ENCODE data around the gene IFNA21.
A peak's percentile ranks its signal among the peaks of the same experiment; 100 is the strongest.
"Not testable (repeated sequence)": the region's sequence is repeated elsewhere in the genome, so short reads cannot be mapped to it uniquely, and the experiment has no call there.

The IFNA21 gene

DNA sequence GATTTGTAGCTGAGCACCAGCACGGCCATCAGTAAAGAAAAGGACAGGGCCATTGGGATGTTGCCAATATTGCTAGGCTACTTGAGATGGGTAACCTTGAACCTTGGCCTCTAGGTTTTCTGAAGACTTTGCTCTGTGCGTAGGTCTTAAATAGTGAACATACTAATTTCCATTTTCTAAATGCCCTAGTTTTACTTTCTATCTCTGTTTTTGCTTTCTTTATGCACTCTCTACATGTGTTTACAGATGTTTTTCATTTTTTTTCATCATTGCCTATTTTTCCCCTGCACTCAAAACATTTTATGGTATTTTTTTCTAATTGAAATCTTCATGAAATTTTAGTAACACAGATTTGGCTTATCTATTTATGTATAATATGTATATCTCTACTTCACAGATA lies at the start of gene IFNA21:
Gene IFNA21 (minus strand): TSS at position 101 of the 400 bp plus-strand sequence. CDS start 48 bp downstream, at position 53.
- H3K36me3 Mint-ChIP-seq, H3K4me3 Mint-ChIP-seq, H3K27me3 Mint-ChIP-seq, H3K4me1 Mint-ChIP-seq, H3K27ac Mint-ChIP-seq, H3K9me3 Mint-ChIP-seq: not testable (repeated sequence)

DNA sequence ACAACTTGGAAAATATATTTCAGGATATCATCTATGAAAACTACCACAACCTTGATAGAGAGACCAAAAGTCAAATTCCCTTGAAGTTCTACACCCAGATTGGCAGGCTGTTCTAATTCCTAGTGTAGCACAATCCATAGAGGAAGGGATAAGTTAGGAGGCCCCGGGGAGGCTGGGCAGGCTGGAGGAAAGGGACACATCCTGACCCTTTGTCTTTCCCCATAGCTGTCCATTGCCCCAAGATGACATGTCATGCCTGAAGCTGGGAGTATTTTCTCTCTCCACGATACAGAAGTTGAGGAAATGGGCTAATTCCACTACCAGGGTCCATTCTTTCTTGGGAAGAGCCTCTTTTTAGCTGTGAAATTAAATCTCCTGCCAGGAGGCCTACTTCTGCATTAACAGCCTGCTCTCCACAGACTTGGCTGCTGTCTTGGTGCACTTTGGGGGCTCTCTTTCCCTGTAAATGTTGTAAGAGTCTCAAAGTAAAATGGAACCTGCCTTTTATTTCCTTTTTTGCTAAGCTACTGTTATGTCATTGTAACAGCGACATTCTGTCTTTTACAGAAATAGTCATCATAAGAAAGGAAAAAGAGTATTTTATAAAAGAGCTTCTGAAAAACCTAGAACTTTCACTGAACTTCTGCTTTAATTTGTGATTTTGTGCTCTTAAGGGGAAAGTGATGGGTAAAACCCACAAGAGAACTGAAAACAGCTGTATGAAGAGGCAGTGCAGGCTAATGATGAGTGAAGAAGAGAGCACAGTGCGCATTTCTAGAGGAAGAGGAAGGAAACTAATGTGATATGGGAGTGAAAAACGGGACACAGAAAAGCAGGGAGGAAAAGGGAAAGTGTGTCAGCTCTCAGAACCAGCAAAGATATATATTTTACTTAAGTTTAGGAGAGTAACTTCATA lies 47.2 kb upstream of the IFNA21 start:
- not testable (repeated sequence) for H3K9me3 Mint-ChIP-seq, H3K36me3 Mint-ChIP-seq
- H3K4me3 Mint-ChIP-seq: peak overlapping the region; percentile 19

DNA sequence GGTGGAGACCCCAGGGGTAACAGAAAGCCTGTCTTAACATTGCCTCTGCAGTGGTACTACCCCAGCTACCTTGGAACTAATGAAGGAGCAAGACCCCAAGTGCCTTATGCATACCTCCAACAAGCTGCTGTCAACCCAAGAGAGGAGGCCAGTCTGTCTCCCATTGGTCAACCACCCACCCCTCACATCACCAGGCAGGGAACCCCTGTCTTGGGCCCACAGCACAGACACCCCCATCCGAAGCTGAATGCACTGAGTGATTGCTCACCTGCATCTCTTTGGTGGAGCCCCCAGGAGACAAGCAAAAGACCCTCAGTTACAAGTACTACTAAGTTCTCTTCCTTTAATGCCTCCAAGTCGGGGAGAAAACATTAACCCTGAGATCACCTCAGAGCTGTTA lies 45.7 kb upstream of the IFNA21 start:
- not testable (repeated sequence) for H3K27ac Mint-ChIP-seq, H3K36me3 Mint-ChIP-seq, H3K27me3 Mint-ChIP-seq, H3K4me3 Mint-ChIP-seq, H3K4me1 Mint-ChIP-seq, H3K9me3 Mint-ChIP-seq

More for the DNA sequence above, 47.2 kb upstream of the IFNA21 start:
- H3K4me1 Mint-ChIP-seq, H3K27ac Mint-ChIP-seq, H3K27me3 Mint-ChIP-seq: not testable (repeated sequence)

DNA sequence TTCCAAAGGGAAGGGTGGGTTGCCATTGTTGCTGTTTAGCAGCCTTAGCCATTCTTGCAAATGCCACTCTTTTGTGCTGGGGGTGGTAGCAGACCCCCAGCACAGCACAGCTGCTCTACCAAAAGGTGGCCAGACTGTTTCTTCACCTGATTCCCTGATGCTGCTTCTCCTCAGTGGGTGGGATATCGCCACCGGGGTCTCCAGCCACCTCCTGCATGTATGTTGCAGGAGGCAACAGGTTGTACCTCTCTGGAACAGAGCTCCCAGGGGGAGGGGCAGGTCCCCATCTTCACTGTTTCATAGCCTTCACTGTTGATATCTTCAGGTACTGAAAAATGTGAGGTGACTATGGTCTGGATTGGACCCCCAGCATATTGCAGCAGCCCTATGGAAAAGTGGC lies 44.3 kb upstream of the IFNA21 start:
- not testable (repeated sequence) for H3K9me3 Mint-ChIP-seq, H3K4me3 Mint-ChIP-seq, H3K36me3 Mint-ChIP-seq, H3K27me3 Mint-ChIP-seq, H3K27ac Mint-ChIP-seq, H3K4me1 Mint-ChIP-seq

DNA sequence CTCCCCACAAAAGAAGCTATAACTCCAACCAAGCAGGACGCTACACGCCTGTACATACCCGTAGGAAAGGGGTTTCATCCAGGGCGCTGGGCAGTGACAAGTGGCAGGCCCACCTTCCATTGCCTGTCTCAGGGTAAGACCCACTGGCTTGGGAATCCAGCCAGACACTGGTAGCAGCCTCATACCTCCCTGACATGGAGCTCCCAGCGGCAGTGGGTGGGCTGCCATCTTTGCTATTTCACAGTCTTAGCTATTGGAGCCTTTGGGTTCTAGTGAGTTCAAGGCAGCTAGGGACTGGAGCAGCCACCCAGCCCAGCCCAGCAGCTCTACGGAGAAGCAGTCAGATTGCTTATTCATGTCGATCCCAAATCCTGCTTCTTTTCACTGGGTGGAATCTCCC lies 43.9 kb upstream of the IFNA21 start:
- no peak overlapping the region for H3K27ac Mint-ChIP-seq
- H3K4me1 Mint-ChIP-seq: peaks cover 4% of the 10 kb centered on the region
- no peaks in the 10 kb centered on the region for H3K9me3 Mint-ChIP-seq
- no peaks in the 10 kb centered on the region for H3K36me3 Mint-ChIP-seq
- H3K27me3 Mint-ChIP-seq: peaks cover 4% of the 10 kb centered on the region
- no peak overlapping the region for H3K4me3 Mint-ChIP-seq

DNA sequence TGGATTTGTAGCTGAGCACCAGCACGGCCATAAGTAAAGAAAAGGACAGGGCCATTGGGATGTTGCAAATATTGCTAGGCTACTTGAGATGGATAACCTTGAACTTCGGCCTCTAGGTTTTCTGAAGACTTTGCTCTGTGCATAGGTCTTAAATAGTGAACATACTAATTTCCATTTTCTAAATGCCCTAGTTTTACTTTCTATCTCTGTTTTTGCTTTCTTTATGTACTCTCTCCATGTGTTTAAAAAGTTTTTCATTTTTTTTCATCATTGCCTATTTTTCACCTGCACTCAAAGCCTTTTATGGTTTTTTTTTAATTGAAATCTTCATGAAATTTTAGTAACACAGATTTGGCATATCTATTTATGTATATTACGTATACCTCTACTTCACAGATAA lies 40.6 kb upstream of the IFNA21 start, which contains the start of gene IFNA10:
Gene IFNA10 (minus strand): TSS at position 101 of the 400 bp plus-strand sequence. CDS start 46 bp downstream, at position 55.
- H3K27me3 Mint-ChIP-seq: peaks cover 11% of the 10 kb centered on the region
- H3K4me3 Mint-ChIP-seq, H3K36me3 Mint-ChIP-seq: not testable (repeated sequence)

DNA sequence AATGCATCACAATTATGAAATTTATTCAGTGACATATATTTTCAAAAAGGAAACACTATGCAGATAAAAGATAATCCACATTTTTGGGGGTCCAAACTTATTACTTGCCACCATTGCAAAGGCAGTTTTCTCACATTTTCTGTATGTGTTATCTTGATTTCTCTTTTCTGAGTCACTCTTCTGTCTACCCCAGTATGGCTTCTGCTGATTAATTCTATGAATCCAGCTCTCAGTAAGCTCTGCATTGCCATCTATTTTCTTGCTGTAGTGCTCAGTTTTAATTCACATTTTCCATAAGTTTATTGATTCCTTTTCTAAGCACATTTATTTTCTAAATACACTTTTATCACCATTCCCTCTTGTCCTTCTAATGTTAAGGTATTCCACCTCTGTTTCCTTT lies 38.7 kb upstream of the IFNA21 start:
- Mint-ChIP-seq H3K9me3 (no peaks in the 10 kb centered on the region), H3K27me3 (peaks cover 15% of the 10 kb centered on the region), H3K4me3 (no peak overlapping the region), H3K4me1 (no peaks in the 10 kb centered on the region), H3K36me3 (no peaks in the 10 kb centered on the region), H3K27ac (no peak overlapping the region)

More for the DNA sequence above, 40.6 kb upstream of the IFNA21 start, which contains the start of gene IFNA10:
- not testable (repeated sequence) for H3K27ac Mint-ChIP-seq, H3K9me3 Mint-ChIP-seq, H3K4me1 Mint-ChIP-seq

DNA sequence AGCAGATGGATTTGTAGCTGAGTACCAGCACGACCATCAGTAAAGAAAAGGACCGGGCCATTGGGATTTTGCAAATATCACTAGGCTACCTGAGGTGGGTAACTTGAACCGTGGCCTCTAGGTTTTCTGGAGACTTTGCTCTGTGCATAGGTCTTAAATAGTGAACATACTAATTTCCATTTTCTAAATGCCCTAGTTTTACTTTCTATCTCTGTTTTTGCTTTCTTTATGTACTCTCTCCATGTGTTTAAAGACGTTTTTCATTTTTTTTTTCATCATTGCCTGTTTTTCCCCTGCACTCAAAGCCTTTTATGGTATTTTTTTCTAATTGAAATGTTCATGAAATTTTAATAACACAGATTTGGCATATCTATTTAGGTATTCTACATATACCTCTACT lies 35.6 kb upstream of the IFNA21 start, which contains the start of gene IFNA7:
Gene IFNA7 (minus strand): TSS at position 101 of the 400 bp plus-strand sequence. CDS start 40 bp downstream, at position 61.
- H3K4me3 Mint-ChIP-seq, H3K27ac Mint-ChIP-seq, H3K36me3 Mint-ChIP-seq, H3K4me1 Mint-ChIP-seq, H3K9me3 Mint-ChIP-seq: not testable (repeated sequence)
- peaks cover 15% of the 10 kb centered on the region for H3K27me3 Mint-ChIP-seq

DNA sequence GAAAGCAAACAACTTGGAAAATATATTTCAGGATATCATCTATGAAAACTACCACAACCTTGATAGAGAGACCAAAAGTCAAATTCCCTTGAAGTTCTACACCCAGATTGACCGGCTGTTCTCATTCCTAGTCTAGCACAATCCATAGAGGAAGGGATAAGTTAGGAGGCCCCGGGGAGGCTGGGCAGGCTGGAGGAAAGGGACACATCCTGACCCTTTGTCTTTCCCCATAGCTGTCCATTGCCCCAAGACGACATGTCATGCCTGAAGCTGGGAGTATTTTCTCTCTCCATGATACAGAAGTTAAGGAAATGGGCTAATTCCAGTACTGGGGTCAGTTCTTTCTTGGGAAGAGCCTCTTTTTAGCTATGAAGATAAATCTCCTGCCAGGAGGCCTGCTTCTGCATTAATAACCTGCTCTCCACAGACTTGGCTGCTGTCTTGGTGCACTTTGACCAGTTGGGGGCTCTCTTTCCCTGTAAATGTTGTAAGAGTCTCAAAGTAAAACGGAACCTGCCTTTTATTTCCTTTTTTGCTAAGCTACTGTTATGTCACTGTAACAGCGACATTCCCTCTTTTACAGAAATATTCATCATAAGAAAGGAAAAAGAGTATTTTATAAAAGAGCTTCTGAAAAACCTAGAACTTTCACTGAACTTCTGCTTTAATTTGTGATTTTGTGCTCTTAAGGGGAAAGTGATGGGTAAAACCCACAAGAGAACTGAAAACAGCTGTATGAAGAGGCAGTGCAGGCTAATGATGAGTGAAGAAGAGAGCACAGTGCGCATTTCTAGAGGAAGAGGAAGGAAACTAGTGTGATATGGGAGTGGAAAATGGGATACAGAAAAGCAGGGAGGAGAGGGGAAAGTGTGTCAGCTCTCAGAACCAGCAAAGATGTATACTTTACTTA lies 28.7 kb upstream of the IFNA21 start:
- peak overlapping the region; percentile 57 for H3K4me3 Mint-ChIP-seq
- H3K27me3 Mint-ChIP-seq, H3K27ac Mint-ChIP-seq, H3K36me3 Mint-ChIP-seq, H3K4me1 Mint-ChIP-seq, H3K9me3 Mint-ChIP-seq: not testable (repeated sequence)

DNA sequence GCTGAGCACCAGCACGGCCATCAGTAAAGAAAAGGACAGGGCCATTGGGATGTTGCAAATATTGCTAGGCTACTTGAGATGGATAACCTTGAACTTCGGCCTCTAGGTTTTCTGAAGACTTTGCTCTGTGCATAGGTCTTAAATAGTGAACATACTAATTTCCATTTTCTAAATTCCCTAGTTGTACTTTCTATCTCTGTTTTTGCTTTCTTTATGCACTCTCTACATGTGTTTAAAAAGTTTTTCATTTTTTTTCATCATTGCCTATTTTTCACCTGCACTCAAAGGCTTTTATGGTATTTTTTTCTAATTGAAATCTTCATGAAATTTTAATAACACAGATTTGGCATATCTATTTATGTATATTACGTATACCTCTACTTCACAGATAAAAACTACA lies 21.0 kb upstream of the IFNA21 start, which contains the start of gene IFNA4:
Gene IFNA4 (minus strand): TSS at position 101 of the 400 bp plus-strand sequence. CDS start 56 bp downstream, at position 45.
- H3K4me1 Mint-ChIP-seq: peaks cover 12% of the 10 kb centered on the region
- not testable (repeated sequence) for H3K9me3 Mint-ChIP-seq, H3K27me3 Mint-ChIP-seq, H3K36me3 Mint-ChIP-seq, H3K27ac Mint-ChIP-seq, H3K4me3 Mint-ChIP-seq

DNA sequence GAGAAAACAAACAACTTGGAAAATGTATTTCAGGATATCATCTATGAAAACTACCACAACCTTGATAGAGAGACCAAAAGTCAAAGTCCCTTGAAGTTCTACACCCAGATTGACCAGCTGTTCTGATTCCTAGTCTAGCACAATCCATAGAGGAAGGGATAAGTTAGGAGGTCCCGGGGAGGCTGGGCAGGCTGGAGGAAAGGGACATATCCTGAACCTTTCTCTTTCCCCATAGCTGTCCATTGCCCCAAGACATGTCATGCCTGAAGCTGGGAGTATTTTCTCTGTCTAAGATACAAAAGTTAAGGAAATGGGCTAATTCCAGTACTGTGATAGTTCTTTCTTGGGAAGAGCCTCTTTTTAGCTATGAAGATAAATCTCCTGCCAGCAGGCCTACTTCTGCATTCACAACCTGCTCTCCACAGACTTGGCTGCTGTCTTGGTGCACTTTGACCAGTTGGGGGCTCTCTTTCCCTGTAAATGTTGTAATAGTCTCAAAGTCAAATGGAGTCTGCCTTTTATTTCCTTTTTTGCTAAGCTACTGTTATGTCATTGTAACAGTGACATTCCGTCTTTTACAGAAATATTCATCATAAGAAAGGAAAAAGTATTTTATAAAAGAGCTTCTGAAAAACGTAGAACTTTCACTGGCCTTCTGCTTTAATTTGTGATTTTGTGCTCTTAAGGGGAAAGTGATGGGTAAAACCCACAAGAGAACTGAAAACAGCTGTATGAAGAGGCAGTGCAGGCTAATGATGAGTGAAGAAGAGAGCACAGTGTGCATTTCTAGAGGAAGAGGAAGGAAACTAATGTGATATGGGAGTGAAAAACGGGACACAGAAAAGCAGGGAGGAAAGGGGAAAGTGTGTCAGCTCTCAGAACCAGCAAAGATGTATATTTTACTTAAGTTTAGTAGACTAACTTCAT lies 16.6 kb upstream of the IFNA21 start:
- not testable (repeated sequence) for H3K36me3 Mint-ChIP-seq, H3K4me3 Mint-ChIP-seq, H3K9me3 Mint-ChIP-seq, H3K27me3 Mint-ChIP-seq, H3K27ac Mint-ChIP-seq
- peaks cover 12% of the 10 kb centered on the region for H3K4me1 Mint-ChIP-seq

DNA sequence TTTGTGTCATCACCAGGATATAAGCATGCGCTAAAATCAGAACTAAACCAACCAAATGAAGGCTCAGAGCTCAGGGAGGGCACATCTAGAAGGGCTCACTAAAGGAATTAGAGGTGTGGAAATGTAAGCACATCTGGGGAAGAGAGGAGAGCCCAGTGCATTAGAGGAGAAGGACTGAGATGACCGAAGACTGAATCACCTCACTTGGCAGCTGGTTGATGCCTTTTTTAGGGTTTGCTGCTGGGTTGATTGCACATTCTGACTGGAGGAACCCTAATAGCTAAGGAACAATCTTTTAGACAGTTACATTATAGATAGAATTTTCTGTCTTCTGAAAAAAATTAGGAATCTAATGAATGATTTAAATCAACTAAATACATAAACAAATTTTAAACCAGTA lies 8.2 kb upstream of the IFNA21 start:
- no peak overlapping the region for H3K4me3 Mint-ChIP-seq
- no peaks in the 10 kb centered on the region for H3K36me3 Mint-ChIP-seq
- no peak overlapping the region for H3K27ac Mint-ChIP-seq
- H3K9me3 Mint-ChIP-seq: no peaks in the 10 kb centered on the region
- no peaks in the 10 kb centered on the region for H3K27me3 Mint-ChIP-seq
- no peaks in the 10 kb centered on the region for H3K4me1 Mint-ChIP-seq

DNA sequence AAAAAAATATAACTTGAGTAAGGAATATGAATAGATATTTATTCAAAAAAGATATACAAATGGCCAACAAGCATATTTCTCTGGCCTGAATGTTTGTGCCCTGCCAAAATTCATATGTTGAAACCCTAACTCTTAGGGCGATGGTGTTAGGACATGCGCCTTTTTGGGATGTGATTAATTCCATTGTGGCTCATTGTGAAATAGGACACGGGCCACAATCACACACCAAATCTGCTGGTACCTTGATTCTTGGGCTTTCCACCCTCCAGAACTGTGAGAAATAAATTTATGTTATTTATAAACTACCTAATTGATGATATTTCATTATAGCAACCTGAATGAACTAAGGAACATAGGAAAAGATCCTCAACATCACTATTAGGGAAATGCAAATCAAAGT lies 5.7 kb upstream of the IFNA21 start:
- Mint-ChIP-seq H3K4me1 (no peaks in the 10 kb centered on the region), H3K4me3 (no peak overlapping the region), H3K27ac (no peak overlapping the region), H3K36me3 (no peaks in the 10 kb centered on the region), H3K9me3 (no peaks in the 10 kb centered on the region), H3K27me3 (peaks cover 1% of the 10 kb centered on the region)

DNA sequence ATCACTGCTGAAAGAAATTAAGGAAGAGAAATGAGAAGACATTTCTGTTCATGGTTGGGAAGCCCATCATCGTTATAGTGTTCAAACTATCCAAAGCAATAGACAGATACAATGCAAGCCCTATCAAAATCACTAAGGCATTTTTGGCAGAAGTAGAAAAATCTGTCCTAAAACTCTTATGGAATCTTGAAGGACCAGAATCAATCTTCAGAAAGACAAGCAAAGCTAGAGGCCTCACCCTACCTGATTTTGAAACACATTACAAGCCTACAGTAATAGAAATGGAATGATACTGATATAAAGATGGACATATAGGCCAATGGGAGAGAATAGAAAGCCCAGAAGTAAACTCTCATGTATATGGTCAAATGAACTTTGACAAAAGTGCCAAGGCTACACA lies 4.9 kb upstream of the IFNA21 start:
- Mint-ChIP-seq H3K27ac (no peak overlapping the region), H3K4me1 (no peaks in the 10 kb centered on the region), H3K9me3 (no peaks in the 10 kb centered on the region), H3K36me3 (no peaks in the 10 kb centered on the region), H3K4me3 (no peak overlapping the region), H3K27me3 (peaks cover 1% of the 10 kb centered on the region)

DNA sequence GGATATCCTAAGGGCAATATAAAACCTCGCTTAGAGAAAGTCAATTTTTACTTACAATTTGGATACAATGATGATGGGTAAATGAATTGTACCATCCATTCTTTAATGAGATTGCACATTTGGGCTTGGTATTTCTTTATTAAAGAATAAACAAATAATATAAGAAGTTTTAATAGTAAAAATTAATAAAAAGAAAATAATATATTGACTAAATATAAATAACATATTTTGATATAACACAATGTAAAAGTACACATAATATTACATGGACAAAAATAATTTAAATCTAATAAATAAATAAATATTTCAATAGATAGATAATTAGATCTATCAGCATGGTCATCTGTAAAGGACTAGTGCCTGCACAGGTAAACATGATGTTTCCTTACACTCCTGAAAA lies 944 bp downstream of the IFNA21 start:
- H3K9me3 Mint-ChIP-seq: no peaks in the 10 kb centered on the region
- peaks cover 1% of the 10 kb centered on the region for H3K27me3 Mint-ChIP-seq
- no peak overlapping the region for H3K27ac Mint-ChIP-seq
- H3K36me3 Mint-ChIP-seq: no peaks in the 10 kb centered on the region
- peaks cover 20% of the 10 kb centered on the region for H3K4me1 Mint-ChIP-seq
- H3K4me3 Mint-ChIP-seq: no peak overlapping the region
